HG03097 (cell line): ENCODE data around the gene NHLRC4.

Experiments used
- ATAC-seq: cut with Tn5 transposase; IDR thresholded peaks from one replicate; pipeline ENCODE4 v1.9.1; 2021; ENCODE audit not compliant: unreplicated experiment, low FRiP score

Gene NHLRC4

GRCh38 chr16:530111-530817 lies 36.5 kb upstream of the NHLRC4 start:
- ATAC-seq = no peak

- no peak for ATAC-seq
These were observed 35.2 kb upstream of the NHLRC4 start for GRCh38 chr16:531494-532125.

- ATAC-seq = no peak
These were observed 33.2 kb upstream of the NHLRC4 start for GRCh38 chr16:533391-534123.

GRCh38 chr16:534135-534534 lies 32.7 kb upstream of the NHLRC4 start:
- ATAC-seq = no peak

- no peak for ATAC-seq
These were observed 31.9 kb upstream of the NHLRC4 start for GRCh38 chr16:534856-535445.

GRCh38 chr16:535446-536405 lies 31.1 kb upstream of the NHLRC4 start:
- ATAC-seq = no peak

GRCh38 chr16:536746-537145 lies 30.1 kb upstream of the NHLRC4 start:
- ATAC-seq = no peak

GRCh38 chr16:537415-538335 lies 29.1 kb upstream of the NHLRC4 start:
- no peak for ATAC-seq

- ATAC-seq = no peak
These were observed 26.8 kb upstream of the NHLRC4 start for GRCh38 chr16:539901-540530.

GRCh38 chr16:540645-541340 lies 26.0 kb upstream of the NHLRC4 start:
- ATAC-seq = no peak

GRCh38 chr16:543301-544164 lies 23.3 kb upstream of the NHLRC4 start:
- ATAC-seq = no peak

GRCh38 chr16:544517-544916 lies 22.3 kb upstream of the NHLRC4 start:
- no peak for ATAC-seq

GRCh38 chr16:546909-547770 lies 19.7 kb upstream of the NHLRC4 start:
- ATAC-seq = no peak

GRCh38 chr16:548586-548985 lies 18.2 kb upstream of the NHLRC4 start:
- no peak for ATAC-seq

GRCh38 chr16:549544-550263 lies 17.1 kb upstream of the NHLRC4 start:
- no peak for ATAC-seq

- ATAC-seq = no peak
These were observed 15.6 kb upstream of the NHLRC4 start for GRCh38 chr16:551210-551609.
